GM12873 (cell line): ENCODE measurements around the gene KRTAP10-5.

ENCODE experiments used
- CTCF ChIP-seq: IDR thresholded peaks from 2 replicates; pipeline ENCODE4 v1.5.1; 2012; ENCODE audit warnings: low read depth, mild to moderate bottlenecking, moderate library complexity, low read length, control low read depth; ENCODE audit not compliant: insufficient read depth; ENCODE audit errors: missing control alignments

Gene KRTAP10-5

GRCh38 chr21:44568261-44568660 lies 12.1 kb downstream of the KRTAP10-5 start:
- no peak for TF ChIP-seq CTCF

GRCh38 chr21:44567481-44568171 lies 12.8 kb downstream of the KRTAP10-5 start:
- no peak for TF ChIP-seq CTCF

- TF ChIP-seq CTCF: no peak
Measured at GRCh38 chr21:44566403-44566802, 14.0 kb downstream of the KRTAP10-5 start.

GRCh38 chr21:44564886-44565598 lies 15.4 kb downstream of the KRTAP10-5 start:
- TF ChIP-seq CTCF: no peak

- no peak for TF ChIP-seq CTCF
Measured at GRCh38 chr21:44564099-44564498, 16.3 kb downstream of the KRTAP10-5 start.

GRCh38 chr21:44558695-44559094 lies 21.7 kb downstream of the KRTAP10-5 start, which contains the start of gene KRTAP10-3:
Gene KRTAP10-3, minus strand, starts transcription at chr21:44558795. Its CDS starts 80 bp downstream, at chr21:44558715.
- no peak for TF ChIP-seq CTCF

GRCh38 chr21:44557491-44558328 lies 22.7 kb downstream of the KRTAP10-5 start:
- TF ChIP-seq CTCF: no peak
